RWPE1 (cell line): ENCODE results near the gene SLC43A2.
A peak's percentile ranks its signal among the peaks of the same experiment; 100 is the strongest.

Experiments
- CTCF ChIA-PET: fragments of 350-600 bp; sonication (Branson Sonifier 250); formaldehyde crosslinking; extraction: SDS; loops from one replicate; lab custom pipeline; 2021; lab: Yijun Ruan, JAX
- POLR2A ChIA-PET: fragments of 400-600 bp; formaldehyde crosslinking; extraction: SDS; loops from one replicate; lab custom pipeline; 2020; ENCODE audit warnings: antibody characterized with exemption; ENCODE audit not compliant: low non-redundant PET; lab: Yijun Ruan, JAX
- DNase-seq: peaks from one replicate; pipeline ENCODE4 v3.0.0; 2012; ENCODE audit warnings: low spot score
- H3K27ac ChIP-seq: fragments of 450-650 bp; 2 replicates; pipeline ENCODE4 v1.5.1; 2017
- TF ChIP-seq, protein P1 (sequence below): fragments of 450-650 bp; conservative IDR thresholded peaks from 2 replicates; pipeline ENCODE4 v1.5.1; 2017; ENCODE audit warnings: low read depth, mild to moderate bottlenecking

SLC43A2 gene

DNA sequence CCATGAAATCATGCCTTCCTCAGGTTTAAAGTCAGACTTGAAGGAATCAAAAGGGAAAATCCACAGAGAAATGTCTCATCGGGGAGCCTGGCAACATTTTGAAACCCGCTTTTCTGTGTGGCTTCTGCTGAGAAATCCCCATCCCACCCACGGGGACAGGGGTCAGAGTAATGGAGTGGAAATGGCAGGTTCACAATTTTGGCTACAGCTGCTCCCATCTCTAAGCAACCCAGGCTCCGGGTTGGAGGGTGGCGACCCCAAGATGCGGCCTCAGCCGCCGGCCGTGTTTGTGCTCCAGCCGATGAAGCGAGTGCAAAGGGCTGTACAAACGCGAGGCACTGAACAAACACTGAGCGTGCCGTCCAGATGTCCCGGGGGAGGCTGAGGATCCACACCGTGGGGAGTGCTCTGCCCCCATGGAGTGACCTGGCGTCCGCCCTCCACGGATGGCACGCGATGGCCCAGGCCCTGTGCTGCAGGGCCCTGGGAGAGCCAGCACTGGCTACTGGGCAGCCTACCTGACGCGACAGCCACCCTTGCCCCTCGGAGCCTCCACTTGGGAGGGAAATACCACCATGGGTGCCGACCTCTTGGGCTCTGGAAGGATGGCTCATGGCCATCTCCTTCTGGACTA lies 22.2 kb downstream of the SLC43A2 start:
- ChIA-PET POLR2A (no interaction called here), CTCF (interaction anchor here (1.3 kb wide), 1 partner anchor 24 kb away, joined by 4 read pairs; no protein-coding TSS in a partner anchor)
- TF ChIP-seq, protein P1, sequence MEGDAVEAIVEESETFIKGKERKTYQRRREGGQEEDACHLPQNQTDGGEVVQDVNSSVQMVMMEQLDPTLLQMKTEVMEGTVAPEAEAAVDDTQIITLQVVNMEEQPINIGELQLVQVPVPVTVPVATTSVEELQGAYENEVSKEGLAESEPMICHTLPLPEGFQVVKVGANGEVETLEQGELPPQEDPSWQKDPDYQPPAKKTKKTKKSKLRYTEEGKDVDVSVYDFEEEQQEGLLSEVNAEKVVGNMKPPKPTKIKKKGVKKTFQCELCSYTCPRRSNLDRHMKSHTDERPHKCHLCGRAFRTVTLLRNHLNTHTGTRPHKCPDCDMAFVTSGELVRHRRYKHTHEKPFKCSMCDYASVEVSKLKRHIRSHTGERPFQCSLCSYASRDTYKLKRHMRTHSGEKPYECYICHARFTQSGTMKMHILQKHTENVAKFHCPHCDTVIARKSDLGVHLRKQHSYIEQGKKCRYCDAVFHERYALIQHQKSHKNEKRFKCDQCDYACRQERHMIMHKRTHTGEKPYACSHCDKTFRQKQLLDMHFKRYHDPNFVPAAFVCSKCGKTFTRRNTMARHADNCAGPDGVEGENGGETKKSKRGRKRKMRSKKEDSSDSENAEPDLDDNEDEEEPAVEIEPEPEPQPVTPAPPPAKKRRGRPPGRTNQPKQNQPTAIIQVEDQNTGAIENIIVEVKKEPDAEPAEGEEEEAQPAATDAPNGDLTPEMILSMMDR = no peak
- no peak overlapping the region; the same call in 1 of the 2 replicates for H3K27ac ChIP-seq
- DNase-seq = no peak

DNA sequence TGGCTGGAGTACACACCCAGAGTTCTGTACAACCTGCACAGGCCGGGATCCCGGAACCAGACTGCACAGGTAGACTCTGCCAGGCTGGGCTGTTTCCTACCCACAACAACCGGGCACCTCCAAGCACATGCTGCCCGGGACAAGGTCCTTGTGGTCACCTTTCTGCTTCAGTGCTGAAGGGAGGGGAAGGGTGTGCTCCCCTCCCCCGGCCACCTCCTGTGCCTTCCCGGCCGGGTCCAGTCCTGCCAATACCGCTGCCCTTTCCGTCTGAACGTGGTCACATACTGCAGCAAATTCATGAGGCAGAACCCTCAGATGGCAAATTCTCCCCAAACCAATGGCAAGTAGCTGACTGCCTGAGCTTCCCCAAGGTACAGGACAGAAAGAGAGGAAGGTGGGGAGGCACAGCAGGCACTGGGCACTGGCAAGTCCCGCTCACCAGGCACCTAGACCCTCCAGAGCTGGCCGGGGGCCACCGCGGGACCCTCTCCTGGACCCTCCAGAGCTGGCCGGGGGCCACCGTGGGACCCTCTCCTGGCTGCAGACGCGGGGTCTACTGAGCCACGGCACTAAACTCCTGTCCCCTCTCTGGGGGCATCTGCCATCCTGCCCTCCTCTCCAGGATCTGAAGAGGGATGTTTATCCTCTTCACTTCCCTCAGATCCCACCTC lies 22.8 kb downstream of the SLC43A2 start:
- TF ChIP-seq, protein P1 = no peak
- ChIA-PET POLR2A (no interaction called here), CTCF (interaction anchor here (1.3 kb wide), 1 partner anchor 24 kb away, joined by 4 read pairs; no protein-coding TSS in a partner anchor)
- H3K27ac ChIP-seq = no peak overlapping the region
- DNase-seq = no peak

DNA sequence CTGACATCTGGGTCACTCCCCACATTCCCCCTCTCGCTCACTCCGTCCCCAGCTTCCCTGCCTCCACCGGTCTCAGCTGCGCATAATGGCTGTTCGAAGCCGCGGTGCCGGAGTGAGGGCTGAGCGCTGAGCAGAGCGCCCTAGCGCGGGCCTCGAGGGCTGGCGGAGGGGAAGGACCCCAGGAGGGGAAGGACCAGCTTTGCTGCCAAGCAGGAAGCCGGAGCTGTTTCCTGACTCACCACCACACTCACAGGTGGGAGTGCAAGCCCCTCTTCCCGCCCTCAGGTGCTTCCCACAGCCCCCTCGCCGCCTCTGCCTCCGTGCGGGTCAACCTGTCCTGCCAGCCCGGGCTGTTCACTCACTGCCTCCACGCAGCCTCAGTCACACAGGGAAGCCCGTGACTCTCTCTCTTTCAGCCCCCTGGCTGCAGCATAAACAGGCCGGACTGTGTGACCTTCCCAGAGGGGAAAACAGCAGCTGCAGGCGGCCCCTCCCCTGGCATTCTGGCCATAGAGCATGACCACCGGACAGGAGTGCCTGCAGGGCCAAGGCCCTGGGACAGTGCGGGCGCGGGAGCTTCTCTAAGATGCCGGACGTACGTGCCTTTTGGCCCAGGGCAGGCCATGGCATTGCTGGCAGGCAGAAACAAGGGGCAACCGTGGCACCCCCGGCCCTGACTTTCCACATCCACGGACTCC lies 23.7 kb downstream of the SLC43A2 start:
- POLR2A ChIA-PET = no interaction called here
- CTCF ChIA-PET = interaction anchor here (1.3 kb wide), 1 partner anchor 25 kb away, joined by 4 read pairs; no protein-coding TSS in a partner anchor
- TF ChIP-seq, protein P1 = no peak
- DNase-seq = no peak
- no peak overlapping the region for H3K27ac ChIP-seq

DNA sequence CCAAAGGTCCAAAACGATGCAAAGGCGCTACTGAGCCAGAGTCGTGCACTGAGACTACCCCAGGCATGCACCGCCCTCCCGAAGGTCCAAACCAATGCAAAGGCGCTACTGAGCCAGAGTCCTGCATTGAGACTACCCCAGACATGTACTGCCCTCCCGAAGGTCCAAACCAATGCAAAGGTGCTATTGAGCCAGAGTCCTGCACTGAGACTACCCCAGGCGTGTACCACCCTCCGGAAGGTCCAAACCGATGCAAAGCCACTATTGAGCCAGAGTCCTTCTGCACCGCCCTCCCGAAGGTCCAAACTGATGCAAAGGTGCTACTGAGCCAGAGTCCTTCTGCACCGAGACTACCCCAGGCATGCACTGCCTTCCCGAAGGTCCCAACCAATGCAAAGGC lies 27.1 kb downstream of the SLC43A2 start:
- TF ChIP-seq, protein P1 = no peak
- ChIA-PET POLR2A (no interaction called here), CTCF (no interaction called here)
- no peak for DNase-seq
- no peak overlapping the region for H3K27ac ChIP-seq

DNA sequence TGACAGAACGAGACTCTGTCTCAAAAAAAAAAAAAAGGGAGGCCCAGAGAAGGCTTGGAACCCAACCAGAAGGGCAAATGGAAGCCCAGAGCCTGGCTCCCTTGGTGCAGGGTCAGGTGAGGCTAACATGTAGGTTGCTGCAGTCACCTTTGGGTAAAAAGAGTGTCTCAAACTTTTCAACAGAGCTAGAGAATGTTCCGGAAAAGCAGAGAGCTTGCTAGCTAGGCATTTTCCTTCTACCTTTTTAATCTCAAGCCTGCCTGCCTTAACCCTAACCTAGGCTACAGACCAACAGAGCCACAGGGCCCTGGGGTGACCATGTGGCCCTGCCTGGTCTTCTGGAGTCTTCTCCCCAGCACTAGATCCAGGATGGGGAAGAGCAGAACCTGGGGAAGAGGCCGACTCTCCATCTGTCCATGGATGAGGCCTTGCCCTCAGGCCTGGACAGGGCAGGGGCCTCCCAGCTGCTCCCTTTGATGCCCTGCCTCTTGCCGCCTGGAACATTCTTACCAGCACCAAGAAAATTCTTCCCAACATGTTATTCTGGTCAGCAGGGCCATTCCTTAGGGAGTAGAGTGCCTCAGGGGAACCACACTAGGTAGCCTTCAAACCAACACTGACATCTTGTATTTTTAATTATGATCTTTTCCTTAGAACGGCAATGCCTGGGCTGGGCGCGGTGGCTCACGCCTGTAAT lies 30.1 kb downstream of the SLC43A2 start:
- no peak for DNase-seq
- CTCF ChIA-PET = interaction anchor here (0.6 to 1.4 kb wide), 4 partner anchors 18 to 145 kb away, joined by 3 to 4 read pairs (median 3); no protein-coding TSS in a partner anchor
- POLR2A ChIA-PET = no interaction called here
- 0 out of 2 replicates have a peak overlapping the region, but pooled peaks have one; percentile 10 for H3K27ac ChIP-seq
- TF ChIP-seq, protein P1 = no peak

DNA sequence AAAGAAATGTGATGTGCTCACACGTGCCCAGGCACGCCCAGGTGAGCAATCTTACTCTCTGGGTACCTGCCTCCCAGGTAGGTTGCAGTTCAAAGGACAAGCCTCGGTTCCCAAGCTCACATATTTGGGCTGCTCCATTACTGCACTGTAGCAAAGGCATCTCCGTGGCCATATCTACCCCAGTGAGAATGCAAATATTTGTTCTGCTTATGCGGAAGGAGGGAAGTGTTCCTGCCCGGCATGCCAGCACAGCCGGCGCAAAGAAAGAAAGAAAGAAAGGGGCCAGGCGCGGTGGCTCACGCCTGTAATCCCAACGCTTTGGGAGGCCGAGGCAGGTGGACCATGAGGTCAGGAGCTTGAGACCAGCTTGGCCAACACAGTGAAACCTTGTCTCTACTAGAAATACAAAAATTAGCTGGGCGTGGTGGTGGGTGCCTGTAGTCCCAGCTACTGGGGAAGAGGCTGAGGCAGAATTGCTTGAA lies 30.7 kb downstream of the SLC43A2 start:
- peak; percentile 34 for DNase-seq
- H3K27ac ChIP-seq = 0 out of 2 replicates have a peak overlapping the region, but pooled peaks have one; percentile 10
- POLR2A ChIA-PET = no interaction called here
- TF ChIP-seq, protein P1 = no peak
- CTCF ChIA-PET = interaction anchor here (0.6 kb wide), 1 partner anchor 34 kb away, joined by 3 read pairs; no protein-coding TSS in a partner anchor
